GM18870 (cell line): ENCODE data around the gene P4HA1.

Source experiments
- ATAC-seq: cut with Tn5 transposase; IDR thresholded peaks from one replicate; pipeline ENCODE4 v1.9.1; 2021; ENCODE audit warnings: moderate library complexity; ENCODE audit not compliant: unreplicated experiment

Gene P4HA1

GRCh38 chr10:73094986-73095480, 1.6 kb downstream of the P4HA1 start:
- no peak for ATAC-seq

- ATAC-seq = no peak
Measured at GRCh38 chr10:73093922-73094850, 2.5 kb downstream of the P4HA1 start.

GRCh38 chr10:73092830-73093229, 3.8 kb downstream of the P4HA1 start:
- no peak for ATAC-seq

GRCh38 chr10:73088304-73088703, 8.4 kb downstream of the P4HA1 start:
- ATAC-seq = no peak

- no peak for ATAC-seq
Measured at GRCh38 chr10:73086816-73087215, 9.8 kb downstream of the P4HA1 start.

- ATAC-seq = no peak
Measured at GRCh38 chr10:73084209-73084608, 12.5 kb downstream of the P4HA1 start.

- no peak for ATAC-seq
Measured at GRCh38 chr10:73083221-73083620, 13.4 kb downstream of the P4HA1 start.

- peak; percentile 60 for ATAC-seq
Measured at GRCh38 chr10:73079779-73080541, 16.7 kb downstream of the P4HA1 start.

GRCh38 chr10:73076360-73077183, 20.1 kb downstream of the P4HA1 start:
- no peak for ATAC-seq

GRCh38 chr10:73075829-73076228, 20.8 kb downstream of the P4HA1 start:
- ATAC-seq = no peak

GRCh38 chr10:73073627-73074026, 23.0 kb downstream of the P4HA1 start:
- ATAC-seq = no peak

GRCh38 chr10:73065441-73065840, 31.2 kb downstream of the P4HA1 start:
- no peak for ATAC-seq

GRCh38 chr10:73061743-73062142, 34.9 kb downstream of the P4HA1 start:
- ATAC-seq = no peak

- ATAC-seq = no peak
Measured at GRCh38 chr10:73060738-73061635, 35.7 kb downstream of the P4HA1 start.

- no peak for ATAC-seq
Measured at GRCh38 chr10:73060173-73060572, 36.5 kb downstream of the P4HA1 start.

- ATAC-seq = no peak
Measured at GRCh38 chr10:73058057-73058591, 38.5 kb downstream of the P4HA1 start.

- ATAC-seq = peak; percentile 91
Measured at GRCh38 chr10:73054286-73054685, 42.4 kb downstream of the P4HA1 start.

- ATAC-seq = no peak
Measured at GRCh38 chr10:73053275-73053674, 43.4 kb downstream of the P4HA1 start.

- ATAC-seq = no peak
Measured at GRCh38 chr10:73044378-73045285, 52.0 kb downstream of the P4HA1 start.
